CD8-positive, alpha-beta memory T cell (primary cell): ENCODE results near the gene HNRNPF. TPM values are rescaled to one million over a fixed set of nuclear protein-coding genes. Genes with fewer than 3 reads are reported as not detected.

Experiments used
- CTCF ChIA-PET: fragments of 350-600 bp; sonication (Branson Sonifier 250); formaldehyde crosslinking; loops from one replicate; lab custom pipeline; 2021; ENCODE audit warnings: antibody characterized with exemption; lab: Charles Lee
- POLR2A ChIA-PET: fragments of 350-600 bp; sonication (Branson Sonifier 250); formaldehyde crosslinking; loops from one replicate; lab custom pipeline; 2021; ENCODE audit warnings: antibody characterized with exemption; lab: Charles Lee
- DNase-seq, 5 donors: peaks; one replicate each; pipeline versions ENCODE4 v3.0.0 to v3.0.0-alpha.2; 2020 to 2022; ENCODE audit warnings: mixed read lengths in 1 of 5
- H3K27ac ChIP-seq: one replicate; pipeline ENCODE4 v1.7.0; 2013; ENCODE audit warnings: low read depth, mild to moderate bottlenecking, low read length, moderate library complexity
- H3K27me3 ChIP-seq: 2 replicates; pipeline ENCODE4 v1.7.0; 2013; ENCODE audit warnings: low read length, mild to moderate bottlenecking; ENCODE audit not compliant: insufficient read depth, poor library complexity, severe bottlenecking
- H3K36me3 ChIP-seq: 2 replicates; pipeline ENCODE4 v1.7.0; 2013; ENCODE audit warnings: mild to moderate bottlenecking, low read length, moderate library complexity; ENCODE audit not compliant: insufficient read depth
- H3K4me1 ChIP-seq: 2 replicates; pipeline ENCODE4 v1.7.0; 2013; ENCODE audit warnings: mild to moderate bottlenecking, low read length, moderate library complexity; ENCODE audit not compliant: insufficient read depth
- H3K4me3 ChIP-seq: 2 replicates; pipeline ENCODE4 v1.7.0; 2013; ENCODE audit warnings: mild to moderate bottlenecking, low read length
- H3K9me3 ChIP-seq: 2 replicates; pipeline ENCODE4 v1.7.0; 2013; ENCODE audit warnings: mild to moderate bottlenecking, low read length
- H3K27ac Mint-ChIP-seq, 8 donors: one replicate each; pipeline ENCODE4 v1.8.0; 2020 to 2021; ENCODE audit warnings: mixed read lengths in 8 of 8, mild to moderate bottlenecking in 6 of 8, inconsistent platforms in 3 of 8, moderate library complexity in 3 of 8
- H3K27me3 Mint-ChIP-seq, 2 donors: one replicate each; pipeline ENCODE4 v1.8.0; 2020 to 2021; ENCODE audit warnings: mixed read lengths in 2 of 2, mild to moderate bottlenecking in 1 of 2, moderate library complexity in 1 of 2
- H3K36me3 Mint-ChIP-seq, 3 donors: one replicate each; pipeline ENCODE4 v1.8.0; 2020 to 2021; ENCODE audit warnings: mixed read lengths in 3 of 3, inconsistent platforms in 1 of 3, mild to moderate bottlenecking in 1 of 3
- H3K4me1 Mint-ChIP-seq, 3 donors: one replicate each; pipeline ENCODE4 v1.8.0; 2020 to 2021; ENCODE audit warnings: mixed read lengths in 3 of 3, inconsistent platforms in 1 of 3, mild to moderate bottlenecking in 1 of 3
- H3K4me3 Mint-ChIP-seq, 7 donors: one replicate each; pipeline ENCODE4 v1.8.0; 2020 to 2021; ENCODE audit warnings: mixed read lengths in 7 of 7, mild to moderate bottlenecking in 6 of 7, moderate library complexity in 4 of 7, inconsistent platforms in 2 of 7
- H3K9me3 Mint-ChIP-seq, 5 donors: one replicate each; pipeline ENCODE4 v1.8.0; 2020 to 2022; ENCODE audit warnings: mixed read lengths in 5 of 5, mild to moderate bottlenecking in 3 of 5, moderate library complexity in 2 of 5, inconsistent platforms in 1 of 5
- polyA plus RNA-seq: library from polyadenylated mRNA; unstranded; fragments of 300-500 nt; fragmentation: Illumina TruSeq; gene quantifications from one replicate; pipeline ENCODE4 v1.2.3, GENCODE V29; 2021
- total RNA-seq, 2 experiments: library from RNA; stranded (reverse); gene quantifications; one replicate each; pipeline ENCODE4 v1.2.3, GENCODE V29; 2021

Gene HNRNPF
- total and polyA plus RNA-seq, 3 experiments from 2014 or later: 261 to 566 (median 562) TPM

GRCh38 chr10:43409385-43410109 is 561 bp upstream of the HNRNPF start:
- Histone ChIP-seq H3K4me1 (peaks cover 22% of the 10 kb centered on the region), H3K4me3 (peak overlapping the region; percentile 97), H3K27me3 (no peaks in the 10 kb centered on the region), H3K36me3 (no peaks in the 10 kb centered on the region), H3K27ac (peak overlapping the region; percentile 100), H3K9me3 (no peaks in the 10 kb centered on the region)
- ChIA-PET CTCF (interaction anchor here (1.1 to 2.2 kb wide), 7 partner anchors 9 to 116 kb away, joined by 3 to 14 read pairs (median 4); no protein-coding TSS in a partner anchor), POLR2A (interaction anchor here (0.6 to 1.7 kb wide), 10 partner anchors 9 to 272 kb away, joined by 3 to 24 read pairs (median 4); partner anchors contain the start of genes CSGALNACT2 and ZNF487)
- Mint-ChIP-seq H3K36me3 (peaks cover 0 to 23% (median 0%) of the 10 kb centered on the region in 3 donors), H3K27me3 (peaks cover 0 to 2% of the 10 kb centered on the region in 2 donors), H3K4me3 (peak overlapping the region; percentile 96 to 100 (median 99)), H3K4me1 (peaks cover 12 to 25% (median 13%) of the 10 kb centered on the region in 3 donors), H3K27ac (peak overlapping the region; percentile 97 to 100 (median 99)), H3K9me3 (no peaks in the 10 kb centered on the region)
- peak; percentile 60 to 87 (median 71) for DNase-seq

- H3K4me3 ChIP-seq: peak overlapping the region; percentile 97
- Mint-ChIP-seq H3K4me3 (peak overlapping the region; percentile 96 to 100 (median 99)), H3K36me3 (peaks cover 0 to 29% (median 0%) of the 10 kb centered on the region in 3 donors), H3K4me1 (peaks cover 22 to 37% (median 25%) of the 10 kb centered on the region in 3 donors), H3K27me3 (peaks cover 0 to 2% of the 10 kb centered on the region in 2 donors), H3K9me3 (no peaks in the 10 kb centered on the region), H3K27ac (peak overlapping the region; percentile 97 to 100 (median 99))
- peaks cover 34% of the 10 kb centered on the region for H3K4me1 ChIP-seq
- ChIA-PET POLR2A (interaction anchor here (0.8 to 1.8 kb wide), 7 partner anchors 10 to 268 kb away, joined by 3 to 18 read pairs (median 11); partner anchors contain the start of gene ZNF487), CTCF (interaction anchor here (1.2 to 1.7 kb wide), 6 partner anchors 12 to 39 kb away, joined by 3 to 13 read pairs (median 4); partner anchors contain the start of gene ZNF487)
- H3K27me3 ChIP-seq: no peaks in the 10 kb centered on the region
- DNase-seq: no peak
- no peaks in the 10 kb centered on the region for H3K9me3 ChIP-seq
- peak overlapping the region; percentile 100 for H3K27ac ChIP-seq
- no peaks in the 10 kb centered on the region for H3K36me3 ChIP-seq
Observed at GRCh38 chr10:43408331-43408709, 666 bp downstream of the HNRNPF start.

GRCh38 chr10:43407576-43408330 is 1.2 kb downstream of the HNRNPF start:
- peaks cover 28 to 43% (median 31%) of the 10 kb centered on the region in 3 donors for H3K4me1 Mint-ChIP-seq
- Histone ChIP-seq H3K4me3 (peak overlapping the region; percentile 97), H3K36me3 (no peaks in the 10 kb centered on the region), H3K27me3 (no peaks in the 10 kb centered on the region), H3K4me1 (peaks cover 39% of the 10 kb centered on the region), H3K27ac (peak overlapping the region; percentile 100), H3K9me3 (no peaks in the 10 kb centered on the region)
- H3K4me3 Mint-ChIP-seq: peak overlapping the region; percentile 96 to 100 (median 99)
- peaks cover 0 to 34% (median 3%) of the 10 kb centered on the region in 3 donors for H3K36me3 Mint-ChIP-seq
- ChIA-PET CTCF (interaction anchor here (0.7 to 1.7 kb wide), 10 partner anchors 10 to 152 kb away, joined by 3 to 13 read pairs (median 4); partner anchors contain the start of gene ZNF487), POLR2A (interaction anchor here (0.7 to 1.8 kb wide), 11 partner anchors 9 to 269 kb away, joined by 3 to 18 read pairs (median 6); partner anchors contain the start of genes CSGALNACT2 and ZNF487)
- peaks cover 0 to 2% of the 10 kb centered on the region in 2 donors for H3K27me3 Mint-ChIP-seq
- H3K27ac Mint-ChIP-seq: peak overlapping the region; percentile 97 to 100 (median 99)
- no peaks in the 10 kb centered on the region for H3K9me3 Mint-ChIP-seq
- DNase-seq: peak; percentile 78 to 90 (median 81)

GRCh38 chr10:43407148-43407575 is 1.8 kb downstream of the HNRNPF start:
- H3K36me3 Mint-ChIP-seq: peaks cover 0 to 39% (median 4%) of the 10 kb centered on the region in 3 donors
- H3K27ac ChIP-seq: peak overlapping the region; percentile 100
- H3K4me3 Mint-ChIP-seq: peak overlapping the region; percentile 96 to 100 (median 99)
- ChIA-PET POLR2A (interaction anchor here (0.7 to 1.8 kb wide), 9 partner anchors 9 to 269 kb away, joined by 3 to 18 read pairs (median 10); partner anchors contain the start of genes CSGALNACT2 and ZNF487), CTCF (interaction anchor here (0.7 to 1.7 kb wide), 10 partner anchors 9 to 151 kb away, joined by 3 to 13 read pairs (median 4); partner anchors contain the start of gene ZNF487)
- H3K27me3 ChIP-seq: no peaks in the 10 kb centered on the region
- H3K4me3 ChIP-seq: peak overlapping the region; percentile 97
- H3K36me3 ChIP-seq: no peaks in the 10 kb centered on the region
- no peaks in the 10 kb centered on the region for H3K9me3 Mint-ChIP-seq
- H3K4me1 Mint-ChIP-seq: peaks cover 34 to 49% (median 37%) of the 10 kb centered on the region in 3 donors
- H3K4me1 ChIP-seq: peaks cover 45% of the 10 kb centered on the region
- no peaks in the 10 kb centered on the region for H3K9me3 ChIP-seq
- H3K27ac Mint-ChIP-seq: peak overlapping the region; percentile 97 to 100 (median 99)
- DNase-seq: peak; percentile 40 to 62 (median 56)
- peaks cover 0 to 2% of the 10 kb centered on the region in 2 donors for H3K27me3 Mint-ChIP-seq

- Mint-ChIP-seq H3K27ac (peak overlapping the region; percentile 89 to 99 (median 96)), H3K4me1 (peaks cover 51 to 64% (median 56%) of the 10 kb centered on the region in 3 donors), H3K27me3 (peaks cover 0 to 2% of the 10 kb centered on the region in 2 donors), H3K4me3 (peak overlapping the region; percentile 82 to 100 (median 90)), H3K9me3 (no peaks in the 10 kb centered on the region), H3K36me3 (peaks cover 0 to 48% (median 5%) of the 10 kb centered on the region in 3 donors)
- ChIA-PET CTCF (interaction anchor here (1.8 to 2.0 kb wide), 2 partner anchors 9 to 15 kb away, joined by 4 to 10 read pairs; no protein-coding TSS in a partner anchor), POLR2A (interaction anchor here (0.7 kb wide), 3 partner anchors 20 to 105 kb away, joined by 4 to 6 read pairs (median 6); no protein-coding TSS in a partner anchor)
- Histone ChIP-seq H3K4me1 (peaks cover 62% of the 10 kb centered on the region), H3K36me3 (no peaks in the 10 kb centered on the region), H3K27me3 (no peaks in the 10 kb centered on the region), H3K4me3 (peak overlapping the region; percentile 57), H3K27ac (peak overlapping the region; percentile 100), H3K9me3 (no peaks in the 10 kb centered on the region)
- peak in 2 of 5 donors; percentile 50 to 55 for DNase-seq
Observed at GRCh38 chr10:43404704-43405084, 4.3 kb downstream of the HNRNPF start.

- Histone ChIP-seq H3K36me3 (no peaks in the 10 kb centered on the region), H3K27ac (peak overlapping the region; percentile 100), H3K27me3 (no peaks in the 10 kb centered on the region), H3K4me1 (peaks cover 68% of the 10 kb centered on the region), H3K9me3 (no peaks in the 10 kb centered on the region), H3K4me3 (peak overlapping the region; percentile 57)
- H3K4me1 Mint-ChIP-seq: peaks cover 56 to 69% (median 62%) of the 10 kb centered on the region in 3 donors
- POLR2A ChIA-PET: interaction anchor here (0.7 to 1.1 kb wide), 4 partner anchors 19 to 266 kb away, joined by 3 to 6 read pairs (median 5); partner anchors contain the start of gene CSGALNACT2
- CTCF ChIA-PET: interaction anchor here (1.0 kb wide), 1 partner anchor 45 kb away, joined by 3 read pairs; no protein-coding TSS in a partner anchor
- no peaks in the 10 kb centered on the region for H3K9me3 Mint-ChIP-seq
- DNase-seq: no peak
- H3K4me3 Mint-ChIP-seq: peak overlapping the region; percentile 82 to 100 (median 90)
- H3K27me3 Mint-ChIP-seq: peaks cover 0 to 2% of the 10 kb centered on the region in 2 donors
- peaks cover 0 to 49% (median 10%) of the 10 kb centered on the region in 3 donors for H3K36me3 Mint-ChIP-seq
- peak overlapping the region; percentile 89 to 99 (median 96) for H3K27ac Mint-ChIP-seq
Observed at GRCh38 chr10:43403911-43404703, 4.9 kb downstream of the HNRNPF start.
